Stimulated activated CD8-positive, alpha-beta memory T cell treated with anti-CD3 and anti-CD28 coated beads, Interleukin-7, amount 100 ng/mL, for 48 hours (primary cell): ENCODE results near the gene MAP3K6.

Experiments
- DNase-seq, 2 donors: peaks; one replicate each; pipeline ENCODE4 v3.0.0-alpha.2; 2020; ENCODE audit warnings: low read depth in 1 of 2; ENCODE audit errors: extremely low read depth in 1 of 2

The MAP3K6 gene

GRCh38 chr1:27307874-27308598, 58.7 kb downstream of the MAP3K6 start:
- DNase-seq: no peak

DNA sequence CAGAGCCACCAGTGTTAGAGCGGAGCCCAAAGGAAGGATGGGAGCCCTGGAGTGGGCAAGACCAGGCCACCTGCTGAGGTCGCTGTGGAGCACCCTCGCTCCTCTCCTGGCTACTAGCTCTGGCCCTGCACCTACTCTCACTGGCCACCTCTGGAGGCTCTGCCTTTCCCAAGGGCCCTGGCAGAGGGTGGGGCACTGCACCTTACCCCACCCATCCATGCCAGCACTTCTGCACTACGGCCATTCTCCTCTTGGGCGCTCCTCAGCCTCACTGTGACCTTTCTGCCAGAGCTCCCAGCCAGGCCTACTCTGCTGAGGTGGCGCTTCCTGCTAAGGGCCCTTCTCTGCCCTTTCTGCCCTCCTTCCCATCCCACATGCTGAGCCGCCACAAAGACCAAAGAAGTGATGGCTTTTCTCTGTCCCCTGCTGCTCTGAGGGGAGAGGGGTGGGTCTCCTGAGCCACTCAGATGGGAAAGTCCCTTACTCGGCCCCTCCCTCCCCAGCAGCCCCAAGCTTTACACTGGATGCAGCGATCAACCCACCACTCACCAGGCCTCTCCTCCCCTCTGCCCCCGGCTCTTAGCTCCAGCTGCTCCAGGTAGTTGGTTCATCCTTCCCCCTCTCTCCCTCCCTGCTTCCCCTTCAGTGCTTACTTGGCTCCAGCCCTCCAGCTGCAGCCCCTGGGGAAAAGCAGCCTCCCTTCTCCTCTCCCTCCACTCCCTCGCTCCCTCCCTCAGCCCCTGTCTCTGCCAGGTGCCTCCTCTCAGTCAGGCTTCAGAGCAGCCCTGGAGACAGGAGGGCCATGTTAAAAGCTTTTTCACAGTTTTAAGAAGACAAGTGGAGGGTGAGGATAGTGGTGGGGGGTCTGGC, 59.6 kb downstream of the MAP3K6 start:
- DNase-seq: no peak

- DNase-seq: no peak
Observed at GRCh38 chr1:27306071-27306470, 60.7 kb downstream of the MAP3K6 start.
